ENCODE measurements around the gene YPEL3.

YPEL3 gene, protein sequence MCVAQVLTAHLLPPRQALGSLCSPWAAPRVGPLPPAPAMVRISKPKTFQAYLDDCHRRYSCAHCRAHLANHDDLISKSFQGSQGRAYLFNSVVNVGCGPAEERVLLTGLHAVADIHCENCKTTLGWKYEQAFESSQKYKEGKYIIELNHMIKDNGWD

GRCh38 chr16:30096105-30096861 is at the start of gene YPEL3:
TSS of gene YPEL3 (minus strand) at chr16:30096213. CDS start at chr16:30095482, 731 bp downstream.
- peak within 1 kb of the TSS; percentile 79 for H3K4me3 ChIP-seq (ENCODE audit: low read length)
- no peak for TF ChIP-seq CTCF (IDR thresholded peaks at IDR 0.05; ENCODE audit: insufficient read depth, low read depth, low read length, missing control alignments)
- peak; percentile 94 for DNase-seq (ENCODE audit: low read depth)

- DNase-seq (ENCODE audit: low read depth), result no peak
- H3K4me3 ChIP-seq (ENCODE audit: low read length), result no peak overlapping the region
- TF ChIP-seq CTCF (IDR thresholded peaks at IDR 0.05; ENCODE audit: insufficient read depth, low read depth, low read length, missing control alignments), result no peak
These were observed 49.6 kb upstream of the YPEL3 start for GRCh38 chr16:30145657-30146056.

DNA sequence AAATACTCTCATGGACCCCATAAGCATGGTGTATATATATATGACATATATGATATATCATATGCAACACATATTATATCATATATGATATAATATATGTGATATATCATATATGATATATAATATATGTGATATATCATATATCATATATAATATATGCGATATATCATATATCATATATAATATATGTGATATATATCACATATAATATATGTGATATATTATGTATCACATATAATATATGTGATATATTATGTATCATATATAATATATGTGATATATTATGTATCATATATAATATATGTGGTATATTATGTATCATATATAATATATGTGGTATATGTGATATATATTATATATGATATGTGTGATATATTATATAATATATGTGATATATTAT is 48.9 kb upstream of the YPEL3 start:
- DNase-seq (ENCODE audit: low read depth), result no peak
- H3K4me3 ChIP-seq (ENCODE audit: low read length), result no peak overlapping the region
- TF ChIP-seq CTCF (IDR thresholded peaks at IDR 0.05; ENCODE audit: insufficient read depth, low read depth, low read length, missing control alignments), result no peak

DNA sequence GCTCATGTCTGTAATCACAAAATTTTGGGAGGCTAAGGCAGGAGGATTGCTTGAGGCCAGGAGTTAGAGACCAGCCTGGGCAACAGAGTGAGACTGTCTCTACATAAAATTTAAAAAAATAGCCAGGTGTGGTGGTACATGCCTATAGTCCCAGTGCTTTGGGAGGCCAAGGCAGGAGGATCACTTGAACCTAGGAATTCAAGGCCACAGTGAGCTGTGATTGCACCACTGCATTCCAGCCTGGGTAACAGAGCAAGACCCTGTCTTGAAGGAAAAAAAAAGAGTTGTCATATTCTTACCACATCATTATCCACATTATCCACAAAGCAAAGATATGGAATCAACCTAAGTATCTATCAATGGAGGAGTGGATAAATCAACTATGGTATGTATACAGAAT is 48.0 kb upstream of the YPEL3 start:
- no peak for DNase-seq (ENCODE audit: low read depth)
- no peak overlapping the region for H3K4me3 ChIP-seq (ENCODE audit: low read length)
- no peak for TF ChIP-seq CTCF (IDR thresholded peaks at IDR 0.05; ENCODE audit: insufficient read depth, low read depth, low read length, missing control alignments)

GRCh38 chr16:30143347-30143702 is 47.3 kb upstream of the YPEL3 start:
- TF ChIP-seq CTCF (IDR thresholded peaks at IDR 0.05; ENCODE audit: insufficient read depth, low read depth, low read length, missing control alignments), result no peak
- no peak for DNase-seq (ENCODE audit: low read depth)
- no peak overlapping the region for H3K4me3 ChIP-seq (ENCODE audit: low read length)

GRCh38 chr16:30142672-30143346 is 46.8 kb upstream of the YPEL3 start:
- H3K4me3 ChIP-seq (ENCODE audit: low read length), result no peak overlapping the region
- DNase-seq (ENCODE audit: low read depth), result no peak
- TF ChIP-seq CTCF (IDR thresholded peaks at IDR 0.05; ENCODE audit: insufficient read depth, low read depth, low read length, missing control alignments), result peak; percentile 21
